WTC11 (cell line): ENCODE measurements around the gene KIF21B. TPM values are rescaled to one million over a fixed set of nuclear protein-coding genes. Genes with fewer than 3 reads are reported as not detected.

Source experiments
- ATAC-seq: fragments of 200-7000 bp; cut with Tn5 transposase; 2 replicates; pipeline ENCODE4 v1.10.0; 2021; ENCODE audit warnings: mild to moderate bottlenecking, moderate library complexity
- CTCF ChIA-PET: fragments of 300-600 bp; sonication (Branson Sonifier 250); formaldehyde crosslinking; loops from one replicate; lab custom pipeline; 2021; ENCODE audit warnings: antibody characterized with exemption; lab: Charles Lee
- POLR2A ChIA-PET: fragments of 350-600 bp; sonication (Branson Sonifier 250); formaldehyde crosslinking; loops from one replicate; lab custom pipeline; 2021; ENCODE audit warnings: antibody characterized with exemption; lab: Charles Lee
- DNase-seq: peaks from one replicate; pipeline ENCODE4 v3.0.0; 2021; ENCODE audit warnings: low spot score
- H3K27ac Mint-ChIP-seq: 2 replicates; pipeline ENCODE4 v1.8.0; 2021; ENCODE audit warnings: mixed read lengths
- H3K27me3 Mint-ChIP-seq: 2 replicates; pipeline ENCODE4 v1.8.0; 2021; ENCODE audit warnings: low read depth, mild to moderate bottlenecking, moderate library complexity, mixed read lengths
- H3K36me3 Mint-ChIP-seq: 2 replicates; pipeline ENCODE4 v1.8.0; 2021; ENCODE audit warnings: mixed read lengths
- H3K4me1 Mint-ChIP-seq: 2 replicates; pipeline ENCODE4 v1.8.0; 2022; ENCODE audit warnings: mixed read lengths
- H3K4me3 Mint-ChIP-seq: 2 replicates; pipeline ENCODE4 v1.8.0; 2021; ENCODE audit warnings: mild to moderate bottlenecking, moderate library complexity, mixed read lengths
- H3K9me3 Mint-ChIP-seq: 2 replicates; pipeline ENCODE4 v1.8.0; 2021; ENCODE audit warnings: mixed read lengths
- CBFB ChIP-seq: sonication (generic); formaldehyde crosslinking; IDR thresholded peaks from 2 replicates; pipeline ENCODE4 v1.8.1; 2022; ENCODE audit warnings: mild to moderate bottlenecking, low read depth, missing genetic modification reagents
- CREB1 ChIP-seq: sonication (generic); formaldehyde crosslinking; IDR thresholded peaks from 2 replicates; pipeline ENCODE4 v1.8.0; 2023; ENCODE audit warnings: mild to moderate bottlenecking, missing genetic modification reagents
- EMX1 ChIP-seq: fragments of 250-450 bp; sonication (Bioruptor Pico); IDR thresholded peaks from 2 replicates; pipeline ENCODE4 v1.8.0; 2021; ENCODE audit warnings: mild to moderate bottlenecking
- ESRRA ChIP-seq: sonication (generic); formaldehyde crosslinking; IDR thresholded peaks from 2 replicates; pipeline ENCODE4 v1.8.1; 2022; ENCODE audit warnings: mild to moderate bottlenecking, missing genetic modification reagents, borderline replicate concordance
- FOXJ3 ChIP-seq: sonication (generic); formaldehyde crosslinking; IDR thresholded peaks from 2 replicates; pipeline ENCODE4 v1.9.0; 2021; ENCODE audit warnings: missing genetic modification reagents, mild to moderate bottlenecking, borderline replicate concordance
- FOXP1 ChIP-seq: sonication (generic); formaldehyde crosslinking; IDR thresholded peaks from 2 replicates; pipeline ENCODE4 v1.8.0; 2022; ENCODE audit warnings: missing genetic modification reagents, mild to moderate bottlenecking, moderate library complexity, borderline replicate concordance
- GABPB1 ChIP-seq: sonication (generic); formaldehyde crosslinking; IDR thresholded peaks from 2 replicates; pipeline ENCODE4 v1.8.1; 2023; ENCODE audit warnings: mild to moderate bottlenecking, missing genetic modification reagents
- NFATC4 ChIP-seq: fragments of 250-450 bp; sonication (Bioruptor Pico); IDR thresholded peaks from 2 replicates; pipeline ENCODE4 v1.9.0; 2021; ENCODE audit warnings: mild to moderate bottlenecking
- NFE2L1 ChIP-seq: sonication (generic); formaldehyde crosslinking; IDR thresholded peaks from 2 replicates; pipeline ENCODE4 v1.8.1; 2023; ENCODE audit warnings: missing genetic modification reagents
- NR1H2 ChIP-seq: sonication (generic); formaldehyde crosslinking; IDR thresholded peaks from 2 replicates; pipeline ENCODE4 v1.9.0; 2021; ENCODE audit warnings: mild to moderate bottlenecking, moderate library complexity, missing genetic modification reagents
- PRRX2 ChIP-seq: fragments of 250-450 bp; sonication (Bioruptor Pico); IDR thresholded peaks from 2 replicates; pipeline ENCODE4 v1.8.0; 2021; ENCODE audit warnings: mild to moderate bottlenecking
- RORB ChIP-seq: fragments of 250-450 bp; sonication (Bioruptor Pico); IDR thresholded peaks from 2 replicates; pipeline ENCODE4 v1.9.0; 2021; ENCODE audit warnings: mild to moderate bottlenecking
- SP1 ChIP-seq: sonication (generic); formaldehyde crosslinking; conservative IDR thresholded peaks from 2 replicates; pipeline ENCODE4 v1.8.1; 2022; ENCODE audit warnings: missing genetic modification reagents
- TCF7 ChIP-seq: sonication (generic); formaldehyde crosslinking; IDR thresholded peaks from 2 replicates; pipeline ENCODE4 v1.8.0; 2022; ENCODE audit warnings: mild to moderate bottlenecking, low read depth, missing genetic modification reagents, moderate library complexity
- ZNF121 ChIP-seq: sonication (generic); formaldehyde crosslinking; IDR thresholded peaks from 2 replicates; pipeline ENCODE4 v1.8.0; 2023; ENCODE audit warnings: missing genetic modification reagents
- ZNF263 ChIP-seq: sonication (generic); formaldehyde crosslinking; IDR thresholded peaks from 2 replicates; pipeline ENCODE4 v1.8.1; 2022; ENCODE audit warnings: low read depth, mild to moderate bottlenecking, moderate library complexity, missing genetic modification reagents
- ZNF317 ChIP-seq: sonication (generic); formaldehyde crosslinking; IDR thresholded peaks from 2 replicates; pipeline ENCODE4 v1.8.1; 2023; ENCODE audit warnings: low read depth, mild to moderate bottlenecking, moderate library complexity, missing genetic modification reagents, borderline replicate concordance
- total RNA-seq: library from RNA; stranded (reverse); gene quantifications from 3 replicates; pipeline ENCODE4 v1.2.3, GENCODE V29; 2021
- TF ChIP-seq, protein P1 (sequence below): sonication (generic); formaldehyde crosslinking; IDR thresholded peaks from 2 replicates; pipeline ENCODE4 v1.8.1; 2022; ENCODE audit warnings: low read depth, mild to moderate bottlenecking, moderate library complexity, missing genetic modification reagents, borderline replicate concordance
- TF ChIP-seq, protein P2 (sequence below): sonication (generic); formaldehyde crosslinking; IDR thresholded peaks from 2 replicates; pipeline ENCODE4 v1.8.1; 2023; ENCODE audit warnings: mild to moderate bottlenecking, missing genetic modification reagents, borderline replicate concordance
- TF ChIP-seq, protein P3 (sequence below): sonication (generic); formaldehyde crosslinking; IDR thresholded peaks from 2 replicates; pipeline ENCODE4 v1.8.1; 2022; ENCODE audit warnings: mild to moderate bottlenecking, moderate library complexity, missing genetic modification reagents
- TF ChIP-seq, protein P4 (sequence below): fragments of 250-450 bp; sonication (Bioruptor Pico); IDR thresholded peaks from 2 replicates; pipeline ENCODE4 v1.9.0; 2021; ENCODE audit warnings: mild to moderate bottlenecking
- TF ChIP-seq, protein P5 (sequence below): sonication (generic); formaldehyde crosslinking; IDR thresholded peaks from 2 replicates; pipeline ENCODE4 v1.8.1; 2023; ENCODE audit warnings: mild to moderate bottlenecking, missing genetic modification reagents
- TF ChIP-seq, protein P6 (sequence below): sonication (generic); formaldehyde crosslinking; IDR thresholded peaks from 2 replicates; pipeline ENCODE4 v1.8.0; 2022; ENCODE audit warnings: mild to moderate bottlenecking, missing genetic modification reagents
- TF ChIP-seq, protein P7 (sequence below): sonication (generic); formaldehyde crosslinking; IDR thresholded peaks from 2 replicates; pipeline ENCODE4 v1.8.0; 2023; ENCODE audit warnings: missing genetic modification reagents

KIF21B gene
- total RNA-seq, 1 experiment from 2014 or later = 19.4 TPM

DNA sequence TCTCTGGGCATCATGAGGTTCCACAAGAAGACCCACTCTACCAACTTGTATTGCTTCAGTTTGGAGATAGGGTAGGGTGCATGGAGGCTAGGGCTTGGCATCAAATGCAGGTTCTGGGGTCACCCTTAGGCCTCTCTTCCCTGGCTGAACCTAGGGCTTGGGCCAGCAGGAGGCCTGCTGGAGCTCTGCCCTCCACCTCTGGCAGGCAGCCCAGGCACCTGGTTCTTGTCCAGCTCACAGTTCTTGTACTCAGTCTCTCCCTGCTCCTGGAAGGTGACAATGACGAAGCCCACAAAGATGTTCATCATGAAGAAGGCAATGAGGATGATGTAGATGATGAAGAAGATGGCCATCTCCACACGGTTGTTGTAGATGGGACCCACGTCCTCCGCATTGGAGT is 37.5 kb upstream of the KIF21B start:
- no peak for DNase-seq
- peaks cover 27% of the 10 kb centered on the region for H3K4me1 Mint-ChIP-seq
- ATAC-seq = no peak
- no peak overlapping the region for H3K4me3 Mint-ChIP-seq
- H3K27ac Mint-ChIP-seq = no peak overlapping the region
- CTCF ChIA-PET = no interaction called here
- POLR2A ChIA-PET = no interaction called here
- H3K36me3 Mint-ChIP-seq = no peaks in the 10 kb centered on the region
- H3K9me3 Mint-ChIP-seq = peaks cover 3% of the 10 kb centered on the region; the same call in 1 of the 2 replicates
- no peaks in the 10 kb centered on the region for H3K27me3 Mint-ChIP-seq
- TF ChIP-seq GABPB1 (CRISPR knock-in tag) (no peak), ZNF317 (CRISPR knock-in tag) (no peak), SP1 (CRISPR knock-in tag) (no peak), TCF7 (CRISPR knock-in tag) (no peak), ZNF263 (no peak), ESRRA (CRISPR knock-in tag) (no peak), ZNF121 (no peak)
- TF ChIP-seq, protein P1, sequence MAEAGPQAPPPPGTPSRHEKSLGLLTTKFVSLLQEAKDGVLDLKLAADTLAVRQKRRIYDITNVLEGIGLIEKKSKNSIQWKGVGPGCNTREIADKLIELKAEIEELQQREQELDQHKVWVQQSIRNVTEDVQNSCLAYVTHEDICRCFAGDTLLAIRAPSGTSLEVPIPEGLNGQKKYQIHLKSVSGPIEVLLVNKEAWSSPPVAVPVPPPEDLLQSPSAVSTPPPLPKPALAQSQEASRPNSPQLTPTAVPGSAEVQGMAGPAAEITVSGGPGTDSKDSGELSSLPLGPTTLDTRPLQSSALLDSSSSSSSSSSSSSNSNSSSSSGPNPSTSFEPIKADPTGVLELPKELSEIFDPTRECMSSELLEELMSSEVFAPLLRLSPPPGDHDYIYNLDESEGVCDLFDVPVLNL (CRISPR knock-in tag) = no peak
- TF ChIP-seq, protein P2, sequence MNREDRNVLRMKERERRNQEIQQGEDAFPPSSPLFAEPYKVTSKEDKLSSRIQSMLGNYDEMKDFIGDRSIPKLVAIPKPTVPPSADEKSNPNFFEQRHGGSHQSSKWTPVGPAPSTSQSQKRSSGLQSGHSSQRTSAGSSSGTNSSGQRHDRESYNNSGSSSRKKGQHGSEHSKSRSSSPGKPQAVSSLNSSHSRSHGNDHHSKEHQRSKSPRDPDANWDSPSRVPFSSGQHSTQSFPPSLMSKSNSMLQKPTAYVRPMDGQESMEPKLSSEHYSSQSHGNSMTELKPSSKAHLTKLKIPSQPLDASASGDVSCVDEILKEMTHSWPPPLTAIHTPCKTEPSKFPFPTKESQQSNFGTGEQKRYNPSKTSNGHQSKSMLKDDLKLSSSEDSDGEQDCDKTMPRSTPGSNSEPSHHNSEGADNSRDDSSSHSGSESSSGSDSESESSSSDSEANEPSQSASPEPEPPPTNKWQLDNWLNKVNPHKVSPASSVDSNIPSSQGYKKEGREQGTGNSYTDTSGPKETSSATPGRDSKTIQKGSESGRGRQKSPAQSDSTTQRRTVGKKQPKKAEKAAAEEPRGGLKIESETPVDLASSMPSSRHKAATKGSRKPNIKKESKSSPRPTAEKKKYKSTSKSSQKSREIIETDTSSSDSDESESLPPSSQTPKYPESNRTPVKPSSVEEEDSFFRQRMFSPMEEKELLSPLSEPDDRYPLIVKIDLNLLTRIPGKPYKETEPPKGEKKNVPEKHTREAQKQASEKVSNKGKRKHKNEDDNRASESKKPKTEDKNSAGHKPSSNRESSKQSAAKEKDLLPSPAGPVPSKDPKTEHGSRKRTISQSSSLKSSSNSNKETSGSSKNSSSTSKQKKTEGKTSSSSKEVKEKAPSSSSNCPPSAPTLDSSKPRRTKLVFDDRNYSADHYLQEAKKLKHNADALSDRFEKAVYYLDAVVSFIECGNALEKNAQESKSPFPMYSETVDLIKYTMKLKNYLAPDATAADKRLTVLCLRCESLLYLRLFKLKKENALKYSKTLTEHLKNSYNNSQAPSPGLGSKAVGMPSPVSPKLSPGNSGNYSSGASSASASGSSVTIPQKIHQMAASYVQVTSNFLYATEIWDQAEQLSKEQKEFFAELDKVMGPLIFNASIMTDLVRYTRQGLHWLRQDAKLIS (CRISPR knock-in tag) = no peak

DNA sequence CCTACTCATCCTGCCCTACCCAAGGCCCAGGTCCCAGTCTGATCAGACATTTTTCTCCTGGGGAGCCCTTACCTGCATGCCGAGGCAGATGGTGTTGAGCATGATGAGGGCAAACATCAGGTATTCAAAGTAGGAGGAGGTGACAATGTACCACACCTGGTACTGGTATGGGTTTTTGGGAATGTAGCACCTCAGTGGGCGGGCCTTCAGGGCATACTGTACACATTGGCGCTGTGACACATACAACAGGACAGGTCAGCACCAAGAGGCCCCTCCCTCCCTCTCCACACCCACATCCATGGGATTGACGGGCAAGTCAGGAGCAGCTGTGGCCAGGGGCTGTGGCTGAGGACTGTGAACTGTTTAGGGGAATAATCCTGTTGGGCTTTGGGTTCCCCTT is 37.1 kb upstream of the KIF21B start:
- H3K4me1 Mint-ChIP-seq = peaks cover 27% of the 10 kb centered on the region
- ATAC-seq (no peak), DNase-seq (no peak)
- H3K36me3 Mint-ChIP-seq = no peaks in the 10 kb centered on the region
- ChIA-PET CTCF (no interaction called here), POLR2A (no interaction called here)
- no peaks in the 10 kb centered on the region for H3K27me3 Mint-ChIP-seq
- no peak overlapping the region for H3K27ac Mint-ChIP-seq
- H3K9me3 Mint-ChIP-seq = peaks cover 3% of the 10 kb centered on the region; the same call in 1 of the 2 replicates
- TF ChIP-seq, protein P3, sequence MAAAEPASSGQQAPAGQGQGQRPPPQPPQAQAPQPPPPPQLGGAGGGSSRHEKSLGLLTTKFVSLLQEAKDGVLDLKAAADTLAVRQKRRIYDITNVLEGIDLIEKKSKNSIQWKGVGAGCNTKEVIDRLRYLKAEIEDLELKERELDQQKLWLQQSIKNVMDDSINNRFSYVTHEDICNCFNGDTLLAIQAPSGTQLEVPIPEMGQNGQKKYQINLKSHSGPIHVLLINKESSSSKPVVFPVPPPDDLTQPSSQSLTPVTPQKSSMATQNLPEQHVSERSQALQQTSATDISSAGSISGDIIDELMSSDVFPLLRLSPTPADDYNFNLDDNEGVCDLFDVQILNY (CRISPR knock-in tag) = no peak
- TF ChIP-seq, protein P4, sequence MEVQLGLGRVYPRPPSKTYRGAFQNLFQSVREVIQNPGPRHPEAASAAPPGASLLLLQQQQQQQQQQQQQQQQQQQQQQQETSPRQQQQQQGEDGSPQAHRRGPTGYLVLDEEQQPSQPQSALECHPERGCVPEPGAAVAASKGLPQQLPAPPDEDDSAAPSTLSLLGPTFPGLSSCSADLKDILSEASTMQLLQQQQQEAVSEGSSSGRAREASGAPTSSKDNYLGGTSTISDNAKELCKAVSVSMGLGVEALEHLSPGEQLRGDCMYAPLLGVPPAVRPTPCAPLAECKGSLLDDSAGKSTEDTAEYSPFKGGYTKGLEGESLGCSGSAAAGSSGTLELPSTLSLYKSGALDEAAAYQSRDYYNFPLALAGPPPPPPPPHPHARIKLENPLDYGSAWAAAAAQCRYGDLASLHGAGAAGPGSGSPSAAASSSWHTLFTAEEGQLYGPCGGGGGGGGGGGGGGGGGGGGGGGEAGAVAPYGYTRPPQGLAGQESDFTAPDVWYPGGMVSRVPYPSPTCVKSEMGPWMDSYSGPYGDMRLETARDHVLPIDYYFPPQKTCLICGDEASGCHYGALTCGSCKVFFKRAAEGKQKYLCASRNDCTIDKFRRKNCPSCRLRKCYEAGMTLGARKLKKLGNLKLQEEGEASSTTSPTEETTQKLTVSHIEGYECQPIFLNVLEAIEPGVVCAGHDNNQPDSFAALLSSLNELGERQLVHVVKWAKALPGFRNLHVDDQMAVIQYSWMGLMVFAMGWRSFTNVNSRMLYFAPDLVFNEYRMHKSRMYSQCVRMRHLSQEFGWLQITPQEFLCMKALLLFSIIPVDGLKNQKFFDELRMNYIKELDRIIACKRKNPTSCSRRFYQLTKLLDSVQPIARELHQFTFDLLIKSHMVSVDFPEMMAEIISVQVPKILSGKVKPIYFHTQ (CRISPR knock-in tag) = no peak
- TF ChIP-seq CBFB (CRISPR knock-in tag) = no peak
- TF ChIP-seq FOXP1 (CRISPR knock-in tag) = no peak
- no peak for TF ChIP-seq NFE2L1 (CRISPR knock-in tag)
- TF ChIP-seq NFATC4 (CRISPR knock-in tag) = no peak
- TF ChIP-seq PRRX2 = no peak
- TF ChIP-seq, protein P5, sequence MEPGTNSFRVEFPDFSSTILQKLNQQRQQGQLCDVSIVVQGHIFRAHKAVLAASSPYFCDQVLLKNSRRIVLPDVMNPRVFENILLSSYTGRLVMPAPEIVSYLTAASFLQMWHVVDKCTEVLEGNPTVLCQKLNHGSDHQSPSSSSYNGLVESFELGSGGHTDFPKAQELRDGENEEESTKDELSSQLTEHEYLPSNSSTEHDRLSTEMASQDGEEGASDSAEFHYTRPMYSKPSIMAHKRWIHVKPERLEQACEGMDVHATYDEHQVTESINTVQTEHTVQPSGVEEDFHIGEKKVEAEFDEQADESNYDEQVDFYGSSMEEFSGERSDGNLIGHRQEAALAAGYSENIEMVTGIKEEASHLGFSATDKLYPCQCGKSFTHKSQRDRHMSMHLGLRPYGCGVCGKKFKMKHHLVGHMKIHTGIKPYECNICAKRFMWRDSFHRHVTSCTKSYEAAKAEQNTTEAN (CRISPR knock-in tag) = no peak
- TF ChIP-seq, protein P6, sequence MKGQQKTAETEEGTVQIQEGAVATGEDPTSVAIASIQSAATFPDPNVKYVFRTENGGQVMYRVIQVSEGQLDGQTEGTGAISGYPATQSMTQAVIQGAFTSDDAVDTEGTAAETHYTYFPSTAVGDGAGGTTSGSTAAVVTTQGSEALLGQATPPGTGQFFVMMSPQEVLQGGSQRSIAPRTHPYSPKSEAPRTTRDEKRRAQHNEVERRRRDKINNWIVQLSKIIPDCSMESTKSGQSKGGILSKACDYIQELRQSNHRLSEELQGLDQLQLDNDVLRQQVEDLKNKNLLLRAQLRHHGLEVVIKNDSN (CRISPR knock-in tag) = no peak
- TF ChIP-seq, protein P7, sequence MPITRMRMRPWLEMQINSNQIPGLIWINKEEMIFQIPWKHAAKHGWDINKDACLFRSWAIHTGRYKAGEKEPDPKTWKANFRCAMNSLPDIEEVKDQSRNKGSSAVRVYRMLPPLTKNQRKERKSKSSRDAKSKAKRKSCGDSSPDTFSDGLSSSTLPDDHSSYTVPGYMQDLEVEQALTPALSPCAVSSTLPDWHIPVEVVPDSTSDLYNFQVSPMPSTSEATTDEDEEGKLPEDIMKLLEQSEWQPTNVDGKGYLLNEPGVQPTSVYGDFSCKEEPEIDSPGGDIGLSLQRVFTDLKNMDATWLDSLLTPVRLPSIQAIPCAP (CRISPR knock-in tag) = no peak
- TF ChIP-seq NR1H2 = no peak
- TF ChIP-seq FOXJ3 = no peak
- no peak for TF ChIP-seq RORB
- TF ChIP-seq CREB1 (CRISPR knock-in tag) = no peak
- no peak for TF ChIP-seq EMX1
- no peak overlapping the region for H3K4me3 Mint-ChIP-seq
